Upper lobe of left lung (tissue), 6 donors: ENCODE measurements around the gene EMILIN1. TPM values are rescaled to one million over a fixed set of nuclear protein-coding genes. Genes with fewer than 3 reads are reported as not detected.

ENCODE experiments used
- ATAC-seq, 2 donors: fragments of 200-7000 bp; cut with Tn5 transposase; one replicate each; pipeline ENCODE4 v1.9.1; 2022; ENCODE audit warnings: mild to moderate bottlenecking in 2 of 2, moderate library complexity in 2 of 2; ENCODE audit not compliant: low FRiP score in 2 of 2
- DNase-seq, 2 donors: peaks; one replicate each; pipeline ENCODE4 v3.0.0-alpha.2; 2019 to 2020
- H3K27ac ChIP-seq, 4 donors: fragments of 200-600 bp; sonication (generic); one replicate each; pipeline ENCODE4 v1.5.1; 2016 to 2019
- H3K27me3 ChIP-seq, 4 donors: fragments of 200-600 bp; sonication (generic); one replicate each; pipeline ENCODE4 v1.5.1; 2017 to 2019
- H3K36me3 ChIP-seq, 4 donors: fragments of 200-600 bp; sonication (generic); one replicate each; pipeline ENCODE4 v1.5.1; 2016 to 2019
- H3K4me1 ChIP-seq, 4 donors: fragments of 200-600 bp; sonication (generic); one replicate each; pipeline ENCODE4 v1.5.1; 2018 to 2019
- H3K4me3 ChIP-seq, 4 donors: fragments of 200-600 bp; sonication (generic); one replicate each; pipeline ENCODE4 v1.5.1; 2017 to 2019; ENCODE audit warnings: mild to moderate bottlenecking in 2 of 4, moderate library complexity in 1 of 4
- H3K9me3 ChIP-seq, 4 donors: fragments of 200-600 bp; sonication (generic); one replicate each; pipeline ENCODE4 v1.5.1; 2018 to 2019
- EP300 ChIP-seq, 4 donors: sonication (generic); formaldehyde crosslinking; IDR thresholded peaks; one replicate each; pipeline ENCODE4 v1.5.1; 2017; ENCODE audit warnings: antibody characterized with exemption in 4 of 4, control low read depth in 2 of 4
- POLR2A ChIP-seq, 4 donors: fragments of 450-650 bp; IDR thresholded peaks; one replicate each; pipeline ENCODE4 v1.5.1; 2016 to 2017; ENCODE audit warnings: antibody characterized with exemption in 4 of 4, mild to moderate bottlenecking in 2 of 4
- POLR2AphosphoS5 ChIP-seq, 2 donors: sonication (generic); formaldehyde crosslinking; IDR thresholded peaks; one replicate each; pipeline ENCODE4 v1.5.1; 2017; ENCODE audit warnings: antibody characterized with exemption in 2 of 2
- WGBS, 2 donors: methylation state at CpG; one replicate each; pipeline ENCODE4 v1.1.5; 2017 to 2018; 5-methylcytosine and 5-hydroxymethylcytosine counted together
- total RNA-seq, 6 donors: library from RNA; depleted of rRNA in 4 of 6; stranded (reverse); fragments of >200 nt in 4 of 6; gene quantifications; one replicate each; pipeline versions ENCODE4 v1.1.0 to v1.2.1, GENCODE V29; 2016 to 2021
- TF ChIP-seq, protein P1 (sequence below), 6 experiments: fragments of 450-650 bp in 4 of 6; fragments of 200-600 bp in 2 of 6; sonication (generic) in 2 of 6; IDR thresholded peaks; one replicate each; pipeline ENCODE4 v1.5.1; 2016 to 2019; ENCODE audit warnings: antibody characterized with exemption in 6 of 6
- donor health status: DM: no; HTN: no; CAD: no; lungs with moderate emphysema.
- donor health status: DM: no; HTN: yes; CAD: no; lungs with severe emphysema.

EMILIN1 gene
- total RNA-seq, 6 donors from 2014 or later = 20.7 to 158 (median 49.0) TPM

DNA sequence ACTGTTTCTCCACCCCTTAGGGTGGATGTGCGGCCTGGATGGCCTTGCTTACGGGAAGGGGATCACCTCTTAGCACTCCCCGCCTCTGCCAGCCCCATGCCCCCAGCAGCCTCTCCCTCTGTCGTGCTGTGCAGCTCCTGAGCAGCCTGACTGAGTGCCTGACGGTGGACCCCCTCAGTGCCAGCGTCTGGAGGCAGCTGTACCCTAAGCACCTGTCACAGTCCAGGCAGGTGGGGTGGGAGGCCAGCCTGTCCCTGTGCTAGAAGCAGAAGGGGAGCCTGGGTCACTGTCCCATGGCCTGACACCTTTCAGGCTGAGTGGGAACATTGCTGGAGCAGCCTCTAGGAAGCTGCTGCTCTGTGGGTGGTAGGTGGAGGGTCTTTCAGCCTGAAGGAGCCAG lies 40.4 kb upstream of the EMILIN1 start:
- H3K36me3 ChIP-seq = peaks cover 44 to 78% (median 69%) of the 10 kb centered on the region in 4 donors
- no peak for TF ChIP-seq EP300 (IDR thresholded peaks at IDR 0.05)
- no peak for TF ChIP-seq POLR2A (IDR thresholded peaks at IDR 0.05)
- no peak for TF ChIP-seq POLR2AphosphoS5 (IDR thresholded peaks at IDR 0.05)
- TF ChIP-seq, protein P1, sequence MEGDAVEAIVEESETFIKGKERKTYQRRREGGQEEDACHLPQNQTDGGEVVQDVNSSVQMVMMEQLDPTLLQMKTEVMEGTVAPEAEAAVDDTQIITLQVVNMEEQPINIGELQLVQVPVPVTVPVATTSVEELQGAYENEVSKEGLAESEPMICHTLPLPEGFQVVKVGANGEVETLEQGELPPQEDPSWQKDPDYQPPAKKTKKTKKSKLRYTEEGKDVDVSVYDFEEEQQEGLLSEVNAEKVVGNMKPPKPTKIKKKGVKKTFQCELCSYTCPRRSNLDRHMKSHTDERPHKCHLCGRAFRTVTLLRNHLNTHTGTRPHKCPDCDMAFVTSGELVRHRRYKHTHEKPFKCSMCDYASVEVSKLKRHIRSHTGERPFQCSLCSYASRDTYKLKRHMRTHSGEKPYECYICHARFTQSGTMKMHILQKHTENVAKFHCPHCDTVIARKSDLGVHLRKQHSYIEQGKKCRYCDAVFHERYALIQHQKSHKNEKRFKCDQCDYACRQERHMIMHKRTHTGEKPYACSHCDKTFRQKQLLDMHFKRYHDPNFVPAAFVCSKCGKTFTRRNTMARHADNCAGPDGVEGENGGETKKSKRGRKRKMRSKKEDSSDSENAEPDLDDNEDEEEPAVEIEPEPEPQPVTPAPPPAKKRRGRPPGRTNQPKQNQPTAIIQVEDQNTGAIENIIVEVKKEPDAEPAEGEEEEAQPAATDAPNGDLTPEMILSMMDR (IDR thresholded peaks at IDR 0.05) = no peak
- peak in 1 of 2 donors; percentile 11 for ATAC-seq
- no peaks in the 10 kb centered on the region for H3K27me3 ChIP-seq
- H3K27ac ChIP-seq = no peak overlapping the region
- no peak for DNase-seq
- WGBS, 2 donors = 97% methylated on average over 6 of the region's 6 CpGs; no CpG with 5 or more reads in 1 of the 2 donors
- peaks cover 14 to 21% (median 16%) of the 10 kb centered on the region in 4 donors for H3K4me1 ChIP-seq
- no peaks in the 10 kb centered on the region for H3K9me3 ChIP-seq
- H3K4me3 ChIP-seq = no peak overlapping the region

DNA sequence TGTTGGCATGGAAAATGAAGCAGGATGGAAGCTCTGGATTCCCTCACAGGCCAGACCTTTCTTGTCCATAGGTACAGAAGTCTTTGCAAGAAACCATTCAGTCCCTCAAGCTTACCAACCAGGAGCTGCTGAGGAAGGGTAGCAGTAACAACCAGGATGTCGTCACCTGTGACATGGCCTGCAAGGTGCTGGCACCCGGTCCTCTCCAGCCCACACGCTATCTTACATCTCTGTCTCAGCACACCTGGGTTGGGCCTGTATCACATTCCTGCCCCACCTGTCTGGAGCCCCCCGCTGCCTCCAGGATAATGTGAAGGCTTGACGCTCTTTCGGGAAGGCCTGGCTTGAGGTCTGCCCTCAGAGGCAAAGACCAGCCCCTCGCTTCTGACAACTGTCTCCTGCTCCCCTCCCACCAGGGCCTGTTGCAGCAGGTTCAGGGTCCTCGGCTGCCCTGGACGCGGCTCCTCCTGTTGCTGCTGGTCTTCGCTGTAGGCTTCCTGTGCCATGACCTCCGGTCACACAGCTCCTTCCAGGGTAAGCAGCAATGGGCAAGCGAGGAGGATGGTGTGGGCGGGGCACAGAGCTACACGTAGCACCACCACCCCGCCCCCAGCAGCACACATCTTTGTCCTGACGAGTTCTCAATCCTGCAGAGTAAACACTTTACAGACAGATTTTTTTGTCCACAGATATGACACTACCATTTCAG lies 39.6 kb upstream of the EMILIN1 start:
- Histone ChIP-seq H3K9me3 (no peaks in the 10 kb centered on the region), H3K4me1 (peaks cover 10 to 15% (median 12%) of the 10 kb centered on the region in 4 donors), H3K36me3 (peaks cover 44 to 78% (median 69%) of the 10 kb centered on the region in 4 donors), H3K27me3 (no peaks in the 10 kb centered on the region), H3K4me3 (no peak overlapping the region), H3K27ac (no peak overlapping the region)
- ATAC-seq (no peak), DNase-seq (peak in 1 of 2 donors; percentile 56)
- TF ChIP-seq POLR2AphosphoS5 (IDR thresholded peaks at IDR 0.05) (no peak), EP300 (IDR thresholded peaks at IDR 0.05) (no peak), POLR2A (IDR thresholded peaks at IDR 0.05) (no peak)
- TF ChIP-seq, protein P1 (IDR thresholded peaks at IDR 0.05) = no peak
- WGBS, 2 donors = 90 to 96% methylated on average over 17 of the region's 17 CpGs

DNA sequence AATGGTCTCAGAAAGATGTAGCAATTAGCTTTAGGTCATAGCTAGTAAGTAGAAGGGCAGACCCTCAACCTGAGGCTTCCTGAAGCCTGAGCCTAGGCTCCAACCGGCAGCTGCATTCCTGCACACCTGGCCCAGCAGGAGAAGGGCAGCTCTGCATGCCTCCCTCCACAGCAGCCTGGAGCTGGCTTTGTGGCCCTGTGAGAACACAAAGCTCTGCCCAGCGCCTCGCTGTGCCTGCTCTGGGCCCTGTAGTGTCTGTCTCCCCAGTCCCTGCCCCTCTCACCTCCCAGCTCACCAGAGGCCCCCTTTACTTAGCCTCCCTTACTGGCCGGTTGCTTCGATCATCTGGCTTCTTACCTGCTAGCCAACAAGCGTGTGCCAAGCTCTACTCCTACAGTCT lies 39.0 kb upstream of the EMILIN1 start:
- no peak overlapping the region for H3K27ac ChIP-seq
- no peaks in the 10 kb centered on the region for H3K27me3 ChIP-seq
- DNase-seq (no peak), ATAC-seq (no peak)
- peaks cover 4 to 8% (median 6%) of the 10 kb centered on the region in 4 donors for H3K4me1 ChIP-seq
- H3K4me3 ChIP-seq = no peak overlapping the region
- H3K9me3 ChIP-seq = no peaks in the 10 kb centered on the region
- TF ChIP-seq EP300 (IDR thresholded peaks at IDR 0.05) (no peak), POLR2AphosphoS5 (IDR thresholded peaks at IDR 0.05) (no peak), POLR2A (IDR thresholded peaks at IDR 0.05) (no peak)
- TF ChIP-seq, protein P1 (IDR thresholded peaks at IDR 0.05) = no peak
- 57 to 97% methylated on average over 1 to 6 of the region's 6 CpGs for whole genome bisulfite sequencing, 2 donors
- H3K36me3 ChIP-seq = peaks cover 44 to 78% (median 69%) of the 10 kb centered on the region in 4 donors

DNA sequence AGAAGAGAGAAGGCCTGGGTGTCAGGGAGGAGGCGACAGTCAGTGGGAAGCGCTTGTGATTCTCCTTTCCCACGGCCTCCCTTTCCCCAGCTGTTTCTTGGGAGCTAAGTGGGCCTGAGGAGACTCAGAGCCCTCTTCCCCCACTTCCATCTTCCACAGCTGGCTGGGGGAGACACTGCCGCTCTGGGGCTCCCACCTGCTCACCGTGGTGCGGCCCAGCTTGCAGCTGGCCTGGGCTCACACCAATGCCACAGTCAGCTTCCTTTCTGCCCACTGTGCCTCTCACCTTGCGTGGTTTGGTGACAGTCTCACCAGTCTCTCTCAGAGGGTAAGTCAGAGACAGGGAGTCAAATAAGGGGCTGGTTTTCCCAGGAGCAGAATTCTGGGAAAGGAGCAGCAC lies 38.5 kb upstream of the EMILIN1 start:
- DNase-seq (no peak), ATAC-seq (no peak)
- Histone ChIP-seq H3K4me3 (no peak overlapping the region), H3K27ac (no peak overlapping the region), H3K36me3 (peaks cover 44 to 78% (median 68%) of the 10 kb centered on the region in 4 donors), H3K9me3 (no peaks in the 10 kb centered on the region), H3K4me1 (peaks cover 0 to 4% (median 1%) of the 10 kb centered on the region in 4 donors), H3K27me3 (no peaks in the 10 kb centered on the region)
- TF ChIP-seq, protein P1 (IDR thresholded peaks at IDR 0.05) = no peak
- TF ChIP-seq POLR2AphosphoS5 (IDR thresholded peaks at IDR 0.05) = no peak
- TF ChIP-seq POLR2A (IDR thresholded peaks at IDR 0.05) = no peak
- no peak for TF ChIP-seq EP300 (IDR thresholded peaks at IDR 0.05)
- 95 to 98% methylated on average over 5 to 7 of the region's 7 CpGs for WGBS, 2 donors
